WI38 (cell line): Measurements from ENCODE around the gene MRPL42.

ENCODE experiments used
- H3K4me3 ChIP-seq: 2 replicates; pipeline ENCODE4 v1.5.1; 2011; ENCODE audit warnings: low read depth, mild to moderate bottlenecking, control low read depth, low read length
- CTCF ChIP-seq: IDR thresholded peaks from 2 replicates; pipeline ENCODE4 v1.5.1; 2012; ENCODE audit warnings: low read depth, mild to moderate bottlenecking, control low read depth, low read length

Gene MRPL42

GRCh38 chr12:93536111-93536765 is 68.9 kb downstream of the MRPL42 start:
- H3K4me3 ChIP-seq: no peak overlapping the region
- TF ChIP-seq CTCF: no peak

- no peak overlapping the region for H3K4me3 ChIP-seq
- no peak for TF ChIP-seq CTCF
Observed at GRCh38 chr12:93536766-93537488, 69.6 kb downstream of the MRPL42 start.

GRCh38 chr12:93537769-93538168 is 70.5 kb downstream of the MRPL42 start:
- no peak for TF ChIP-seq CTCF

GRCh38 chr12:93539821-93540220 is 72.5 kb downstream of the MRPL42 start:
- H3K4me3 ChIP-seq: no peak overlapping the region
- no peak for TF ChIP-seq CTCF

More at GRCh38 chr12:93537769-93538168, 70.5 kb downstream of the MRPL42 start:
- H3K4me3 ChIP-seq: no peak overlapping the region

- no peak overlapping the region for H3K4me3 ChIP-seq
- TF ChIP-seq CTCF: no peak
Observed at GRCh38 chr12:93540466-93540865, 73.2 kb downstream of the MRPL42 start.

GRCh38 chr12:93541578-93542225 is 74.4 kb downstream of the MRPL42 start:
- H3K4me3 ChIP-seq: no peak overlapping the region
- no peak for TF ChIP-seq CTCF

- H3K4me3 ChIP-seq: no peak overlapping the region
Observed at GRCh38 chr12:93547778-93548177, 80.5 kb downstream of the MRPL42 start.

More at GRCh38 chr12:93547778-93548177, 80.5 kb downstream of the MRPL42 start:
- no peak for TF ChIP-seq CTCF
